Left forelimb (tissue), 1 donor: ENCODE measurements around the gene RPP14.

Experiments
- DNase-seq: peaks from one replicate; pipeline ENCODE4 v3.0.0-alpha.2; 2018; ENCODE audit warnings: low spot score

RPP14 gene

GRCh38 chr3:58357402-58357801 is 51.4 kb downstream of the RPP14 start:
- DNase-seq, result no peak

GRCh38 chr3:58358092-58358491 is 52.0 kb downstream of the RPP14 start:
- no peak for DNase-seq

- no peak for DNase-seq
Observed at GRCh38 chr3:58358808-58359207, 52.8 kb downstream of the RPP14 start.

GRCh38 chr3:58359621-58360020 is 53.6 kb downstream of the RPP14 start:
- no peak for DNase-seq

- DNase-seq, result no peak
Observed at GRCh38 chr3:58361866-58362265, 55.8 kb downstream of the RPP14 start.

GRCh38 chr3:58366699-58367098 is 60.7 kb downstream of the RPP14 start:
- no peak for DNase-seq

GRCh38 chr3:58369038-58369437 is 63.0 kb downstream of the RPP14 start:
- no peak for DNase-seq
